IMR-90 (cell line): Measurements from ENCODE around the gene MCTP1.

Experiments
- MAFK ChIP-seq: IDR thresholded peaks from 2 replicates; pipeline ENCODE4 v1.6.1; 2012; ENCODE audit warnings: low read depth, low read length, improper control_type of control experiment
- MAZ ChIP-seq: IDR thresholded peaks from 2 replicates; pipeline ENCODE4 v1.6.1; 2012; ENCODE audit warnings: low read depth, mild to moderate bottlenecking, low read length, improper control_type of control experiment, moderate library complexity, borderline replicate concordance
- MXI1 ChIP-seq: IDR thresholded peaks from 2 replicates; pipeline ENCODE4 v1.6.1; 2012; ENCODE audit warnings: low read depth, mild to moderate bottlenecking, low read length, moderate library complexity, borderline replicate concordance
- POLR2A ChIP-seq: IDR thresholded peaks from 2 replicates; pipeline ENCODE4 v1.6.1; 2012; ENCODE audit warnings: mild to moderate bottlenecking, low read depth, low read length
- RCOR1 ChIP-seq: IDR thresholded peaks from 2 replicates; pipeline ENCODE4 v1.6.1; 2012; ENCODE audit warnings: mild to moderate bottlenecking, low read length, improper control_type of control experiment; ENCODE audit not compliant: insufficient replicate concordance
- SMC3 ChIP-seq: fragments of 150-350 bp; IDR thresholded peaks from 2 replicates; pipeline ENCODE4 v1.6.1; 2016; ENCODE audit warnings: low read depth, mild to moderate bottlenecking, antibody characterized with exemption, low read length, moderate library complexity
- TF ChIP-seq, protein P1 (sequence below): conservative IDR thresholded peaks from 2 replicates; pipeline ENCODE4 v1.5.1; 2012; ENCODE audit warnings: mild to moderate bottlenecking, low read depth, low read length, improper control_type of control experiment

DNA sequence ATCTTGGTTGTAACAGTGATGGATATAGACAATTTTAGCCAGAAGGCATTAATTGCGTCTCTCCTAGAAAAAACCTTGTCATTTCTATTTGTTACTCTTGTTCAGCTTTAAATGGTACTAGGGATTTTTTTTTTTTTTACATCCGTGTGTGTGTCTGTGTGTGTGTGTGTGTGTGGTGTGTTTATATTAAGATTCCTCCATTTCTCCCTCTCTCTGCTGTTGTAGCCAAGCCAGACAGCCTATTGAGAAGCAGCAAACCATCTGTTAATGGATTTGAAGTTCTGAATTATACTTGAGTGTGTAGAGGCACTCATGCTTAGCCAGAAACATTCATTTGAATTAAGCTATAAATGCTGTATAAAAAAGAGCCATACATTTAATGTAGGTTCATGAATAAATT, 594.1 kb downstream of the MCTP1 start:
- TF ChIP-seq, protein P1, sequence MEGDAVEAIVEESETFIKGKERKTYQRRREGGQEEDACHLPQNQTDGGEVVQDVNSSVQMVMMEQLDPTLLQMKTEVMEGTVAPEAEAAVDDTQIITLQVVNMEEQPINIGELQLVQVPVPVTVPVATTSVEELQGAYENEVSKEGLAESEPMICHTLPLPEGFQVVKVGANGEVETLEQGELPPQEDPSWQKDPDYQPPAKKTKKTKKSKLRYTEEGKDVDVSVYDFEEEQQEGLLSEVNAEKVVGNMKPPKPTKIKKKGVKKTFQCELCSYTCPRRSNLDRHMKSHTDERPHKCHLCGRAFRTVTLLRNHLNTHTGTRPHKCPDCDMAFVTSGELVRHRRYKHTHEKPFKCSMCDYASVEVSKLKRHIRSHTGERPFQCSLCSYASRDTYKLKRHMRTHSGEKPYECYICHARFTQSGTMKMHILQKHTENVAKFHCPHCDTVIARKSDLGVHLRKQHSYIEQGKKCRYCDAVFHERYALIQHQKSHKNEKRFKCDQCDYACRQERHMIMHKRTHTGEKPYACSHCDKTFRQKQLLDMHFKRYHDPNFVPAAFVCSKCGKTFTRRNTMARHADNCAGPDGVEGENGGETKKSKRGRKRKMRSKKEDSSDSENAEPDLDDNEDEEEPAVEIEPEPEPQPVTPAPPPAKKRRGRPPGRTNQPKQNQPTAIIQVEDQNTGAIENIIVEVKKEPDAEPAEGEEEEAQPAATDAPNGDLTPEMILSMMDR, result no peak
- TF ChIP-seq POLR2A (no peak), MAFK (no peak), MXI1 (no peak), MAZ (no peak), RCOR1 (no peak), SMC3 (no peak)
